Gastrocnemius medialis (tissue), 4 donors: ENCODE results near the gene YAP1. TPM values are rescaled to one million over a fixed set of nuclear protein-coding genes. Genes with fewer than 3 reads are reported as not detected.

Experiments used
- ATAC-seq, 2 donors: fragments of 150-250 bp; one replicate each; pipeline ENCODE4 v1.9.1; 2016
- DNase-seq, 2 donors: peaks; one replicate each; pipeline ENCODE4 v3.0.0-alpha.2; 2019
- H3K27ac ChIP-seq, 4 donors: fragments of 200-600 bp; sonication (generic); 1 replicate in 1 of 4; 2 replicates in 3 of 4; pipeline ENCODE4 v1.5.1; 2016 to 2018; ENCODE audit warnings: mild to moderate bottlenecking in 2 of 4, moderate library complexity in 1 of 4
- H3K27me3 ChIP-seq, 3 donors: fragments of 200-600 bp; sonication (generic) in 2 of 3; 1 replicate in 1 of 3; 2 replicates in 2 of 3; pipeline versions ENCODE4 v1.5.1 to v1.6.0; 2016 to 2019; ENCODE audit warnings: mild to moderate bottlenecking in 1 of 3, moderate library complexity in 1 of 3
- H3K36me3 ChIP-seq, 2 donors: fragments of 200-600 bp; sonication (generic) in 1 of 2; one replicate each; pipeline ENCODE4 v1.5.1; 2017 to 2018
- H3K4me1 ChIP-seq, 2 donors: fragments of 200-600 bp; sonication (generic) in 1 of 2; one replicate each; pipeline ENCODE4 v1.5.1; 2016 to 2017; ENCODE audit warnings: mild to moderate bottlenecking in 2 of 2
- H3K4me3 ChIP-seq, 4 donors: fragments of 200-600 bp; sonication (generic) in 3 of 4; 1 replicate in 1 of 4; 2 replicates in 3 of 4; pipeline ENCODE4 v1.5.1; 2016 to 2019; ENCODE audit warnings: mild to moderate bottlenecking in 2 of 4
- H3K9me3 ChIP-seq, 3 donors: fragments of 200-600 bp; sonication (generic) in 2 of 3; 1 replicate in 1 of 3; 2 replicates in 2 of 3; pipeline ENCODE4 v1.5.1; 2016 to 2019
- CTCF ChIP-seq, 5 experiments: fragments of 450-650 bp in 3 of 5; fragments of 200-600 bp in 2 of 5; sonication (generic) in 2 of 5; IDR thresholded peaks in 4 of 5; conservative IDR thresholded peaks in 1 of 5; 1 replicate in 4 of 5; 2 replicates in 1 of 5; pipeline ENCODE4 v1.5.1; 2016 to 2019; ENCODE audit warnings: antibody characterized with exemption in 5 of 5, mild to moderate bottlenecking in 3 of 5, moderate library complexity in 3 of 5
- POLR2A ChIP-seq, 2 donors: fragments of 450-650 bp; IDR thresholded peaks; one replicate each; pipeline ENCODE4 v1.6.1; 2017; ENCODE audit warnings: antibody characterized with exemption in 2 of 2, mild to moderate bottlenecking in 2 of 2, moderate library complexity in 2 of 2
- in situ Hi-C, 4 donors: fragments of 200-750 bp; cut with MboI; loops; one replicate each; pipeline versions ENCODE4 v1.15.0 to v1.8.0; 2017; ENCODE audit warnings: low sequenced_read_pairs in 4 of 4
- intact Hi-C: fragments of 100-400 bp; cut with DNase I; formaldehyde crosslinking; loops from one replicate; pipeline ENCODE4 v1.15.1; 2023; ENCODE audit warnings: low total_unique reads
- total RNA-seq, 4 donors: library from RNA; depleted of rRNA; stranded (reverse); fragments of >200 nt; gene quantifications; one replicate each; pipeline versions ENCODE4 v1.1.0 to v1.2.3, GENCODE V29; 2016

The YAP1 gene
- total RNA-seq, 4 donors from 2014 or later, result 41.9 to 89.4 (median 72.6) TPM

GRCh38 chr11:102186551-102187191, 76.4 kb downstream of the YAP1 start:
- intact Hi-C loops (no loop called here), in situ Hi-C loops (no loop called here)
- TF ChIP-seq CTCF (IDR thresholded peaks at IDR 0.05 in 4 of 5, conservative IDR thresholded peaks at IDR 0.05 in 1 of 5) (no peak), POLR2A (IDR thresholded peaks at IDR 0.05) (no peak)
- DNase-seq, result no peak
- no peak overlapping the region for H3K27ac ChIP-seq
- no peaks in the 10 kb centered on the region for H3K9me3 ChIP-seq
- no peak for ATAC-seq
- H3K36me3 ChIP-seq, result no peaks in the 10 kb centered on the region
- no peak overlapping the region for H3K4me3 ChIP-seq
- peaks cover 25 to 34% of the 10 kb centered on the region in 2 donors for H3K4me1 ChIP-seq
- H3K27me3 ChIP-seq, result no peaks in the 10 kb centered on the region

- H3K4me3 ChIP-seq, result no peak overlapping the region
- peak overlapping the region in 2 of 4 donors; percentile 5 to 14 for H3K27ac ChIP-seq
- intact Hi-C loops (no loop called here), in situ Hi-C loops (no loop called here)
- no peak for TF ChIP-seq POLR2A (IDR thresholded peaks at IDR 0.05)
- TF ChIP-seq CTCF (IDR thresholded peaks at IDR 0.05 in 4 of 5, conservative IDR thresholded peaks at IDR 0.05 in 1 of 5), result no peak
- no peaks in the 10 kb centered on the region for H3K9me3 ChIP-seq
- H3K27me3 ChIP-seq, result no peaks in the 10 kb centered on the region
- H3K36me3 ChIP-seq, result no peaks in the 10 kb centered on the region
- ATAC-seq (no peak), DNase-seq (no peak)
- peaks cover 25 to 34% of the 10 kb centered on the region in 2 donors for H3K4me1 ChIP-seq
Observed at GRCh38 chr11:102187416-102188151, 77.3 kb downstream of the YAP1 start.

GRCh38 chr11:102188488-102188887, 78.2 kb downstream of the YAP1 start:
- DNase-seq (no peak), ATAC-seq (no peak)
- in situ Hi-C loops, result no loop called here
- Histone ChIP-seq H3K9me3 (no peaks in the 10 kb centered on the region), H3K4me1 (peaks cover 25 to 34% of the 10 kb centered on the region in 2 donors), H3K36me3 (no peaks in the 10 kb centered on the region), H3K4me3 (no peak overlapping the region), H3K27ac (no peak overlapping the region), H3K27me3 (no peaks in the 10 kb centered on the region)
- intact Hi-C loops, result no loop called here
- TF ChIP-seq CTCF (IDR thresholded peaks at IDR 0.05 in 4 of 5, conservative IDR thresholded peaks at IDR 0.05 in 1 of 5) (no peak), POLR2A (IDR thresholded peaks at IDR 0.05) (no peak)

GRCh38 chr11:102191832-102192231, 81.6 kb downstream of the YAP1 start:
- H3K27me3 ChIP-seq, result no peaks in the 10 kb centered on the region
- TF ChIP-seq CTCF (IDR thresholded peaks at IDR 0.05 in 4 of 5, conservative IDR thresholded peaks at IDR 0.05 in 1 of 5) (no peak), POLR2A (IDR thresholded peaks at IDR 0.05) (no peak)
- ATAC-seq, result no peak
- intact Hi-C loops, result loop anchor here (5.0 kb wide), 1 partner anchor 545 kb away; no protein-coding TSS in a partner anchor
- no peak overlapping the region for H3K4me3 ChIP-seq
- no peaks in the 10 kb centered on the region for H3K9me3 ChIP-seq
- in situ Hi-C loops, result no loop called here
- DNase-seq, result no peak
- H3K27ac ChIP-seq, result no peak overlapping the region
- peaks cover 24 to 31% of the 10 kb centered on the region in 2 donors for H3K4me1 ChIP-seq
- H3K36me3 ChIP-seq, result no peaks in the 10 kb centered on the region
